Astrocyte (in vitro differentiated cells and primary cell): Measurements from ENCODE around the gene EMC6.

Experiments used
- CTCF ChIP-seq: IDR thresholded peaks from 2 replicates; pipeline ENCODE4 v1.5.1; 2011; ENCODE audit warnings: low read depth, mild to moderate bottlenecking, inconsistent platforms, low read length, moderate library complexity; ENCODE audit not compliant: insufficient read depth
- EZH2 ChIP-seq: IDR thresholded peaks from 2 replicates; pipeline ENCODE4 v1.6.1; 2012; ENCODE audit warnings: mild to moderate bottlenecking, low read length, inconsistent platforms; ENCODE audit not compliant: insufficient read depth

- TF ChIP-seq CTCF = no peak
- TF ChIP-seq EZH2 = no peak
Observed at GRCh38 chr17:3667366-3668278, 990 bp upstream of the EMC6 start.
